ENCODE results near the gene ANKRD11.
"Not testable (repeated sequence)": the region's sequence is repeated elsewhere in the genome, so short reads cannot be mapped to it uniquely, and the experiment has no call there.

The ANKRD11 gene

GRCh38 chr16:89478576-89479221 is 11.7 kb downstream of the ANKRD11 start:
- DNase-seq (ENCODE audit: low read depth): no peak

GRCh38 chr16:89476811-89477261 is 13.5 kb downstream of the ANKRD11 start:
- no peak for DNase-seq (ENCODE audit: low read depth)

GRCh38 chr16:89476379-89476778 is 14.0 kb downstream of the ANKRD11 start:
- no peak for DNase-seq (ENCODE audit: low read depth)

DNA sequence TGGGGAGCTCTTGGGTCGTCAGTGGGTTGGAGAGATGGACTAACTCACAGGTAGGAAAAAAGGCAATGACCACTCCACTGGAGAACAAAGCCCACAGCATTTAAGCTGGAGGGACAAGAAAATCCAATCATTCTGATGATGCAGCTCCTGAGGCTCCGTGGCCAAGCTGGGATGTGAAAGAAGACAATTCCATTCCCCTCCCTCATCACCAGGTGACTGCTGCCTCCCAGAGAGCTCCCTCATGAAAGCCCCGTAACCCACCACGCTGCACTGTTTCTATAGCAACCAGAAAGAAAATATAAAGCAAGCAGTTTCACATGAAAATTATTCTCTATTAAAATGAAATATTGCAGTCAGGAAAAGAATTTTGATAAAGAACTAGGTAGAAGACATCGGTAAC is 15.2 kb downstream of the ANKRD11 start:
- DNase-seq (ENCODE audit: low read depth): no peak

GRCh38 chr16:89473791-89474414 is 16.5 kb downstream of the ANKRD11 start:
- DNase-seq (ENCODE audit: low read depth): no peak

- DNase-seq (ENCODE audit: low read depth): no peak
These were observed 17.1 kb downstream of the ANKRD11 start for GRCh38 chr16:89473136-89473712.

DNA sequence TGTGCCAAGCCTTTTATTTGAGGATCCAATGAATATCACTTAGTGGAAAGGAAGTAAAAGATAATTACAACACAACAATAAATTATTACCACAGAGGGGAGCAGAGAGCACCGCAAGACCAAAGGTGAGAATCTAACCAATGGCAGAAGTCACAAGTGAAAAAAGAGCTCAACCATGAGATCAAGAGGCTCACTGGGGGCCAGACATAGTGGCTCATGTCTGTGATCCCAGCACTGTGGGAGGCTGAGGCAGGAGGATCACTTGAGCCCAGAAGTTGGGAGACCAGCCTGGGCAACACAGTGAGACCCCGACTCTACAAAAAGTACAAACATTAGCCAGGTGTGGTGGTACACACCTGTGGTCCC is 17.7 kb downstream of the ANKRD11 start:
- no peak for DNase-seq (ENCODE audit: low read depth)

- DNase-seq (ENCODE audit: low read depth): no peak
These were observed 23.0 kb downstream of the ANKRD11 start for GRCh38 chr16:89467382-89467781.

- DNase-seq (ENCODE audit: low read depth): no peak
These were observed 23.4 kb downstream of the ANKRD11 start for GRCh38 chr16:89466920-89467319.

DNA sequence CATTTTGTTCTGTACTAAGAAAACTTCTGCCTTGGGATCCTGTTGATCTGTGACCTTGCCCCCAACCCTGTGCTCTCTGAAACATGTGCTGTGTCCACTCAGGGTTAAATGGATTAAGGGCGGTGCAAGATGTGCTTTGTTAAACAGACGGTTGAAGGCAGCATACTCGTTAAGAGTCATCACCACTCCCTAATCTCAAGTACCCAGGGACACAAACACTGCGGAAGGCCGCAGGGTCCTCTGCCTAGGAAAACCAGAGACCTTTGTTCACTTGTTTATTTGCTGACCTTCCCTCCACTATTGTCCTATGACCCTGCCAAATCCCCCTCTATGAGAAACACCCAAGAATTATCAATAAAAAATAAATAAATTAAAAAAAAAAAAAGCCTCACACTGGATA is 27.0 kb downstream of the ANKRD11 start:
- not testable (repeated sequence) for DNase-seq (ENCODE audit: low read depth)

GRCh38 chr16:89462639-89463038 is 27.7 kb downstream of the ANKRD11 start:
- DNase-seq (ENCODE audit: low read depth): not testable (repeated sequence)

DNA sequence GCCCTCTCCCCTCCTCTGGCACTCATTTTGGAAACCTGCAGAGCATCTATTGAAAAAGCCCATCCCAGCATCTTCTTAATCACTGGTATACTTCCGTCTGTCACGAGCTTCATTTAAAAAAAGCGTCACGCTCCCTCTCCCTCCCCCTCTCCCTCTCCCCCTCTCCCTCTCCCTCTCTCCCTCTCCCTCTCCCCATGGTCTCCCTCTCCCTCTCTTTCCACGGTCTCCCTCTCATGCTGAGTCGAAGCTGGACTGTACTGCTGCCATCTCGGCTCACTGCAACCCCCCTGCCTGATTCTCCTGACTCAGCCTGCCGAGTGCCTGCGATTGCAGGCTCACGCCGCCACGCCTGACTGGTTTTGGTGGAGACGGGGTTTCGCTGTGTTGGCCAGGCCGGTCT is 28.5 kb downstream of the ANKRD11 start:
- DNase-seq (ENCODE audit: low read depth): not testable (repeated sequence)

DNA sequence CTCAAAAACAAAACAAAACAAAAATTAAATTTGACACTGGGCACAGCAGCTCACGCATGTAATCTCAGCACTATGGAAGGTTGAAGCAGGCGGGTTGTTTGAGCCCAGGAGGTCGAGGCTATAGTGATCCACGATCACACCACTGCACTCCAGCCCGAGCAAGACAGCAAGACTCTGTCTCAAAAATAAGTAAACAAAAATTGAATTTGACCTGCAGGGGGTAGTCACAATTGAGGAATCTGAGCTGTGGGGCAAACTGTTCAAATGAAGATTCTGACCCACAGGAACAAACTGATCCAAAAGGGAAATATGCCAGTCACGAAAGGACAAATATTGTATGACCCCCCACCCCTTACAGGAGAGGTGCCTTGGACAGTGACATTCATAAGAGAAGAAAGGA is 29.8 kb downstream of the ANKRD11 start:
- no peak for DNase-seq (ENCODE audit: low read depth)

DNA sequence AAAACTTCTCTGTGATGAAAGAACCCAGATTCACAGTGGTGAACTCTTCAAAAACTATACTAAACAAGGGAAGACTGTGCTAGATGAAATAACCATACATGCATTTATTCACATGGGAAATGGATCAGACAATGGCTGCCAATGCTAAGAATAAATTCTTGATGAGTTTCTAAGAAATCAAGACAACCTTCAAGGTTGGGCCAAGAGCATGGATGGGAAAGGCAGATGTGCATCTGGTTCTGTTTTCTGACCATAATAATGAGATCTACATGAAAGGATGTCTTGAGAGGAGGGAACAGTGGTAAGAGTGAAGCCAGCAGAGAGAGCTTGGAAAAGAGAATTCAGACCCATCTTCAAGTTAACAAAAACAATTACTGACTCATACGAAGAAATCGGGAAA is 31.4 kb downstream of the ANKRD11 start:
- DNase-seq (ENCODE audit: low read depth): no peak

- DNase-seq (ENCODE audit: low read depth): no peak
These were observed 31.8 kb downstream of the ANKRD11 start for GRCh38 chr16:89458551-89458950.

- no peak for DNase-seq (ENCODE audit: low read depth)
These were observed 33.9 kb downstream of the ANKRD11 start for GRCh38 chr16:89456419-89456959.

GRCh38 chr16:89455692-89456091 is 34.7 kb downstream of the ANKRD11 start:
- DNase-seq (ENCODE audit: low read depth): no peak

DNA sequence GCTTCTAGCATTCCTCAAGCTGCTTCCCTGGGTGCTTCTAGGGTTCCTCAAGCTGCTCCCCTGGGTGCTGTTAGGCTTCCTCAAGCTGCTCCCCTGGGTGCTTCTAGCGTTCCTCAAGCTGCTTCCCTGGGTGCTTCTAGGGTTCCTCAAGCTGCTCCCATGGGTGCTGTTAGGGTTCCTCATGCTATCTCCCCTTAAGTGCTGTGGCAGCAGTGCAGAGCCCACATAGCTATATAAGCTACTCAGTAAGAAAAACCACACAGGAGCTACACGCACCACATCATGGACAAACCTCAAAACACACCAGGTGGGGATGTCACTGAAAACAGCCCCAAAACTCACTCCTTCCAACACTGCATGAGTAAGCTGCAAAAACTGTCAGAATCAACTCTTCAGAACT is 35.2 kb downstream of the ANKRD11 start:
- no peak for DNase-seq (ENCODE audit: low read depth)

DNA sequence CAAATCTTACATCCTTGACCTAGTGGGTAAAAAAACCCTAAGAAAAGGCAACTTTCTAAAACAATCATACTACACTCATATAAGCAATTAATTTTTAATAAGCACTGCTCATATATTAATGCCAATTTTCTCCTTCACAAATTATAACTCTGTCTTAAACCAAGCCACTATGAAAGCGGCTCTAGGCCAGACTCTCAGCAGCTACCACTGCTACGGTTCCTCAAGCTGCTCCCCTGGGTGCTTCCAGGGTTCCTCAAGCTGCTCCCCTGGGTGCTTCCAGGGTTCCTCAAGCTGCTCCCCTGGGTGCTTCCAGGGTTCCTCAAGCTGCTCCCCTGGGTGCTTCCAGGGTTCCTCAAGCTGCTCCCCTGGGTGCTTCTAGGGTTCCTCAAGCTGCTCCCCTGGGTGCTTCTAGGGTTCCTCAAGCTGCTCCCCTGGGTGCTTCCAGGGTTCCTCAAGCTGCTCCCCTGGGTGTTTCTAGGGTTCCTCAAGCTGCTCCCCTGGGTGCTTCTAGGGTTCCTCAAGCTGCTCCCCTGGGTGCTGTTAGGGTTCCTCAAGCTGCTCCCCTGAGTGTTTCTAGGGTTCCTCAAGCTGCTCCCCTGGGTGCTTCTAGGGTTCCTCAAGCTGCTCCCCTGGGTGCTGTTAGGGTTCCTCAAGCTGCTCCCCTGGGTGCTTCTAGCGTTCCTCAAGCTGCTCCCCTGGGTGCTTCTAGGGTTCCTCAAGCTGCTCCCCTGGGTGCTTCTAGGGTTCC is 35.8 kb downstream of the ANKRD11 start:
- not testable (repeated sequence) for DNase-seq (ENCODE audit: low read depth)

DNA sequence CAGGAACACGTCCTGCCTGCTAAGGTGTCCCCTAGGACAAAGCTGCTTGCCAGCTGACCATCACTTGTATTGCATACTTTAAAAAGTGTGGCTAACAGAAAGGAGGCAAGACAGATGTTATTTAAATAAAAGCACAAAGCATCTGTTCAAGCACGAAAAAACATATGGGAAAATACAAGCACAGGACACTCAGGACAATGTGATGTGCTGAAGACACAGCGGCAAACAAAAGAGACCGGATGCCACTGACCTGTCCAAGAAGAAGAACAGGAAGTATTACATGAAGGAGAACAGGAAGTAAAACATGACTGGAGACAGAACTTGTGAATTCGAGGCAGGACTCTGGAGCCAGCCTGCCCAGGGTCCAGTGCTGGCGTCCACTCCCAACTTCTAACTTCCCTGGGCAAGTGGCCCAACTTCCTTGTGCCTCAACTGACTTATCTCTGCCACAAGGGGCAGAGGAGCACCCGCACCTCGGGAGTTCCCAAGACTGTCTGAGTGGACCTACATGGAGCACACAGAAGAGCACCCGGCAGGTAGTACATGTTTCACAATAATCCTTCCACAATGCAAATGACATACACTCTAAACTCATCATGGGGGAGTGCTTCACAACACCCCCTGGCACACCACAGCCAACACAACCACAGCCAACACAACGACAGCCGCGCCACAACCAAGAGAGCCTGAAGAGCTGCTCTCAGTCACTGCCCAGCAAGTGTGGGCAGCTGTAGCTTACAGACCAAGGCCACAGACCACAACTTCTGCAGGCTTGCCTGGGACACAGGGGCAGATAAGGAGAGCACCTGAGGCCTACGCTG is 36.6 kb downstream of the ANKRD11 start:
- DNase-seq (ENCODE audit: low read depth): no peak

GRCh38 chr16:89452925-89453324 is 37.4 kb downstream of the ANKRD11 start:
- DNase-seq (ENCODE audit: low read depth): no peak

DNA sequence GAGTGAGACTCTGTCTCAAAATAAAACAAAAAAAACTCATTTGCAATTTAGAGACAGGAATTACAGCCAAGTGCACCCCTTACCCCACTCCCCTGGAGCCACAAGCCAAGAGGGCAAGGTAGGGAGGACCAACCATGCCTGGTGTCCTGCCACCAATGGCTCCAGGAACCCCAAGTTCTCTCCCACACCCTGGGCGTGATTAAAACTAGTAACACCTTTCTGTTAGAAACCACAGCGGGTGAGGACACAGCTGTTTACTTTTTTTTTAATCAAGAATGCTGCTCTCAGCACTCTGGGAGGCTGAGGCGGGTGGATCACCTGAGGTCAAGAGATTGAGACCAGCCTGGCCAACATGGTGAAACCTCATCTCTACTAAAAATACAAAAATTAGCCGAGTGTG is 38.1 kb downstream of the ANKRD11 start:
- DNase-seq (ENCODE audit: low read depth): no peak

Measured in stimulated activated CD8-positive, alpha-beta memory T cell treated with anti-CD3 and anti-CD28 coated beads, Interleukin-12 subunit alpha, Interleukin-12 subunit beta, amount 100 ng/mL, for 4 hours (primary cell).